Hepatocyte (in vitro differentiated cells): ENCODE data around the gene NDST4. TPM values are rescaled to one million over a fixed set of nuclear protein-coding genes. Genes with fewer than 3 reads are reported as not detected.
A peak's percentile ranks its signal among the peaks of the same experiment; 100 is the strongest.

Source experiments
- DNase-seq: peaks from one replicate; pipeline ENCODE4 v3.0.0-alpha.2; 2016; ENCODE audit warnings: low spot score
- H2AFZ ChIP-seq: fragments of 200-600 bp; sonication (generic); 2 replicates; pipeline ENCODE4 v1.6.0; 2016; ENCODE audit warnings: antibody characterized with exemption, mild to moderate bottlenecking
- H3K27ac ChIP-seq: fragments of 200-600 bp; sonication (generic); 2 replicates; pipeline ENCODE4 v1.5.1; 2016; ENCODE audit warnings: mild to moderate bottlenecking
- H3K27me3 ChIP-seq: fragments of 200-600 bp; sonication (generic); 2 replicates; pipeline ENCODE4 v1.6.1; 2016
- H3K36me3 ChIP-seq: fragments of 200-600 bp; sonication (generic); replicated peaks from 2 replicates; pipeline ENCODE4 v1.5.1; 2016; ENCODE audit warnings: low read depth; ENCODE audit not compliant: insufficient read depth
- H3K4me1 ChIP-seq: fragments of 200-600 bp; sonication (generic); 2 replicates; pipeline ENCODE4 v1.5.1; 2016; ENCODE audit warnings: mild to moderate bottlenecking, moderate library complexity; ENCODE audit not compliant: insufficient read depth
- H3K4me2 ChIP-seq: fragments of 200-600 bp; sonication (generic); 2 replicates; pipeline ENCODE4 v1.6.0; 2016
- H3K4me3 ChIP-seq: fragments of 200-600 bp; sonication (generic); 2 replicates; pipeline ENCODE4 v1.5.1; 2016; ENCODE audit warnings: mild to moderate bottlenecking
- H3K79me2 ChIP-seq: fragments of 200-600 bp; sonication (generic); 2 replicates; pipeline ENCODE4 v1.6.0; 2017; ENCODE audit warnings: mild to moderate bottlenecking
- H3K9me2 ChIP-seq: fragments of 200-600 bp; sonication (generic); replicated peaks from 2 replicates; pipeline ENCODE4 v1.6.0; 2017; ENCODE audit warnings: mild to moderate bottlenecking; ENCODE audit not compliant: insufficient read depth
- H3K9me3 ChIP-seq: fragments of 200-600 bp; sonication (generic); 2 replicates; pipeline ENCODE4 v1.5.1; 2016; ENCODE audit warnings: low read depth, mild to moderate bottlenecking
- H4K20me1 ChIP-seq: fragments of 200-600 bp; sonication (generic); 2 replicates; pipeline ENCODE4 v1.6.0; 2016; ENCODE audit warnings: mild to moderate bottlenecking; ENCODE audit not compliant: insufficient read depth, poor library complexity, severe bottlenecking
- CTCF ChIP-seq: fragments of 200-600 bp; sonication (generic); IDR thresholded peaks from 2 replicates; pipeline ENCODE4 v1.5.1; 2016; ENCODE audit warnings: antibody characterized with exemption, mild to moderate bottlenecking; ENCODE audit not compliant: poor library complexity
- EZH2 ChIP-seq: fragments of 200-600 bp; sonication (generic); IDR thresholded peaks from 2 replicates; pipeline ENCODE4 v1.6.1; 2016; ENCODE audit warnings: antibody characterized with exemption, mild to moderate bottlenecking, borderline replicate concordance
- EZH2phosphoT487 ChIP-seq: fragments of 200-600 bp; sonication (generic); IDR thresholded peaks from one replicate; pipeline ENCODE4 v1.6.1; 2018; ENCODE audit warnings: antibody characterized with exemption, mild to moderate bottlenecking, low read depth, moderate library complexity; ENCODE audit not compliant: unreplicated experiment, severe bottlenecking
- WGBS: methylation state at CpG from one replicate; pipeline ENCODE4 v1.1.6; 2016; ENCODE audit warnings: low lambda C conversion rate; ENCODE audit errors: missing lambda C conversion rate; 5-methylcytosine and 5-hydroxymethylcytosine counted together
- polyA plus RNA-seq: library from polyadenylated mRNA; unstranded; fragments of >200 nt; fragmentation: Nextera tagmentation; extraction: Ambion mirVana; gene quantifications from 2 replicates; pipeline ENCODE4 v1.2.1, GENCODE V29; 2016
- total RNA-seq: library from RNA; depleted of rRNA; stranded (reverse); fragments of >200 nt; gene quantifications from 2 replicates; pipeline ENCODE4 v1.2.3, GENCODE V29; 2014

Gene NDST4
- total and polyA plus RNA-seq, 2 experiments from 2014 or later, result 0.37 TPM; not detected in 1

GRCh38 chr4:115119804-115120352, 6.5 kb upstream of the NDST4 start:
- Histone ChIP-seq H3K27me3 (no peaks in the 10 kb centered on the region), H3K9me2 (no peaks in the 10 kb centered on the region), H3K4me2 (no peak overlapping the region), H3K27ac (no peak overlapping the region), H3K36me3 (no peaks in the 10 kb centered on the region), H2AFZ (no peak overlapping the region), H4K20me1 (no peaks in the 10 kb centered on the region), H3K79me2 (no peaks in the 10 kb centered on the region), H3K9me3 (no peaks in the 10 kb centered on the region), H3K4me3 (no peak overlapping the region), H3K4me1 (no peaks in the 10 kb centered on the region)
- peak; percentile 31 for TF ChIP-seq CTCF
- no peak for TF ChIP-seq EZH2phosphoT487
- TF ChIP-seq EZH2, result no peak
- DNase-seq, result no peak
- 90% methylated on average over 1 of the region's 1 CpG for WGBS

GRCh38 chr4:115117651-115118050, 4.2 kb upstream of the NDST4 start:
- Histone ChIP-seq H2AFZ (no peak overlapping the region), H3K4me1 (no peaks in the 10 kb centered on the region), H3K4me3 (no peak overlapping the region), H3K9me3 (no peaks in the 10 kb centered on the region), H3K9me2 (no peaks in the 10 kb centered on the region), H3K4me2 (no peak overlapping the region), H4K20me1 (no peaks in the 10 kb centered on the region), H3K79me2 (no peaks in the 10 kb centered on the region), H3K27ac (no peak overlapping the region), H3K36me3 (no peaks in the 10 kb centered on the region), H3K27me3 (peaks cover 4% of the 10 kb centered on the region)
- 64% methylated on average over 3 of the region's 3 CpGs for WGBS
- TF ChIP-seq CTCF (no peak), EZH2 (no peak), EZH2phosphoT487 (no peak)
- no peak for DNase-seq

GRCh38 chr4:115110191-115111181, 2.9 kb downstream of the NDST4 start:
- Histone ChIP-seq H3K4me1 (no peaks in the 10 kb centered on the region), H3K9me2 (no peaks in the 10 kb centered on the region), H3K27ac (no peak overlapping the region), H3K4me2 (no peak overlapping the region), H3K9me3 (no peaks in the 10 kb centered on the region), H3K4me3 (no peak overlapping the region), H3K36me3 (no peaks in the 10 kb centered on the region), H4K20me1 (no peaks in the 10 kb centered on the region), H2AFZ (no peak overlapping the region), H3K79me2 (no peaks in the 10 kb centered on the region), H3K27me3 (peaks cover 4% of the 10 kb centered on the region)
- 50% methylated on average over 4 of the region's 4 CpGs for WGBS
- DNase-seq, result peak; percentile 28
- TF ChIP-seq EZH2 (no peak), EZH2phosphoT487 (no peak), CTCF (no peak)
